ENCODE data around the gene PRKCA.

The PRKCA gene

DNA sequence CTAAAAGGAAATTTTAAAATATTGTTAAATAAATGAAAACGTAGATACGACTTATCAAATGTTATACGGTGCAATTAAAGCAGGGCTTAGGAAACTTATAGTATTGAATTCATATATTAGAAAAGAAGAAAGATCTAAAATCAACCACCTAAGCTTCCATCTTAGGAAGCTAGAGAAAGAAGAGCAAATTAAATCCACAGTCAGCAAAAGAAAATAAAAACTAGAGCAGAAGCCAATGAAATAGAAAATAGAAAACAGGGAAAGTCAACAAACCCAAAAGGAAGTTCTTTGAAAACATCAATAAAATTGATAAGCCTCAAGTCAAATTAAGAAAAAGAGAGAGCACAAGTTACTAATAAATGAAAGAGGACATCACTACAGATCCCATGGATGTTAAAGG is 457.9 kb downstream of the PRKCA start:
- no peak for DNase-seq

DNA sequence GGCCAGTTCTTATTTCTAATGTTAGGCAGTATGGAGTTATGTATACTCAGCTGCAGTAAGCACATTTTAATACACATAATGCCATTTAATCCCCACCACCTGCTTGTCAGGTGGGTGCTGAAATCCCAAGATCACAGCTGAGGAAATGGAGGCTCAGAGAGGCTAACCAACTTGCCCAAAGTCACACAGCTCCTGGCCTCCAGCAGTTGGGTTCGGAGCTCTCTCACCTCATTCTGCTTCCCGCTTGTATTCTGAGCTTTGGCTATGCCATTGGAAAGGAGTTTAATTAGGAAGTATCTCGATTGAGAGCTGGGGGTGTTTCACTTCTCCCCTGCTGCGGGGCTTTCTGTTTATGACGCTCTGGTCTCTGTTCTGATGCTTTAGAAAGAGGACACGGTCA is 459.9 kb downstream of the PRKCA start:
- DNase-seq: no peak

DNA sequence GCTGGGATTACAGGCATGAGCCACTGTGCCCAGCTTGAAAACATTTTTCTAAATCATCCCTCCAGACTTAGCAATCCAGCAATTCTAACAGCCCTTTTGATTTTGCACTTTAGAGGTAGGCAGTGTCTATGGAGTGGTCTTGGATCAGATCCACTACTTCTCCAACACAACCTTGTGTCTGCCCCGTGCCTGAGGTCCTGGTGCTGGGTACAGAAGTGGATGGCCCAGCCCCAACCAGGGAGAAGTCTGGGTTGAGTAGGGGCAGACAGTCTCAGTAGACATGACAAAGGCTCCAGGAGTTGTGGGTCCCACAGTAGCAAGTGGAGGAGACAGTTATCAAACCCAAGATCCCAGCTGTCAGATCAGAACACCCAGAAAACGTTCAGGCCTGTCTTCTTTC is 460.6 kb downstream of the PRKCA start:
- DNase-seq: no peak

DNA sequence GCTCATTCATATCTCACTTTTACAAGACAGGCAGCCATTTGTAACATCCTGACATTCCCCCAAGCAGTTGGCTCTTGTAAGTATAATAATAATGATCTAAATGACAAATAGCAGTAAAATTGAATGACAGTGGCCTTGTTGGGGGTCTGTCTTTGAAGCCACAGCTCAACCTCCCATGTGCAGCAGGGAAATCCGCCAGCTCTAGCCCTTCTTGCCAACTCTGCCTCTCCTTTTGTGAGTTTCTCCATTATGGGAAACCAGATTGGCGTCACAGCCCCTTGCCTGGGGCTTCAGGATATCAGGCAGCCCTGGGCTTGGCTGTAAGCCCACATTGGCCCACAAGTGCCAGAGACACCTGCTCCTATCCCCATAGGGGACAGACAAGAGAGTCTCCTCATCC is 462.1 kb downstream of the PRKCA start:
- no peak for DNase-seq

DNA sequence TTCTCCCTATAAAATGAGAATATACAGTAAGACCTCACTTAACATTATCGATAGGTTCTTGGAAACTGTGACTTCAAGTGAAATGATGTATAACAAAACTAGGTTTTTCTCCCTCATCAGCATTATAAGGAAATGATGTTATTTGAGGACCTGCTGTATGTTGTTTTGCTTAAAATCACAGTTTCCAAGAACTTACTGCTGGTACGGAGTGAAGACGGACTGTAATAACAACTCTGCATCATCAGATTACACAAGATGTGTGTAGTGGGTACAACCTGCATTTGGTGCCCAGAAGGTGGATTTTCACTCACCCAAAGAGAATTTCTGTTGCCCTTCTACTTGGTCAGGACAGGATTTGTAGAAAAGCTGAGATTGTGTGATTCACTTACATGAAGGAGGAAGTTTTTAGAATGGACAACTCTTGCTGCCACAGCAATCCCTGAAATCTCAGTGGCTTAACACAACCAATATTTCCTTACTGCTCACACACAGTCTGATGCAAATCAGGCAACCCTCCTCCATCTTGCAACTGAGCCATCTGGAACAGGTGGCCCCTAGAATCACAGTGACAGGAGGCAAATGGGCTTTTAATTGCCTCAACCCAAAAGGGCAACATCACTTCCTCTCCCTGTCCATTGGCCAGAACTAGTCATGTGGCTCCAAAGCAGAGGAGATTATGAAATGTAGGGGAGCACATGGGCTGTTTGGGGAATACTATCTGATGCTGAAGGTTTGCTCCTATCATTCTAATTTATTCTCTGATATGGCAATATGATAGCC is 464.9 kb downstream of the PRKCA start:
- no peak for DNase-seq

DNA sequence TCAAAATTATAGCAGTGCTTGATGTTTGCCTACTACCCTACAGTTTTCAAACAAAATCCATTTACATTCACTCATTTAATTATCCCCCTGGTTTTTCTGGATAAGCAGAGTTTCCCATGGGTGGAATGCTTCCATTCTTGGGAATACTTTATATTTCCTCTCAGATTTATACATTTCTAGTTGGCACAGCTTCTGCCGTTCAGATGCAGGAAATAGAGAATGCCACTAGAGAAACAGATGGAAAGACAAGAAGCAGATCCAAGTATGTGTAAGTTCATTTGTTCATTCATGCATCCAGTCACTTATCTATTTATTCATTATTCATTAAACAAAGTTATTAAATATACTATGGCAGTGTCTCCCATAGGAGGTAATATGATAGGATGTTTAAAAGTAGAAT is 467.5 kb downstream of the PRKCA start:
- DNase-seq: no peak

DNA sequence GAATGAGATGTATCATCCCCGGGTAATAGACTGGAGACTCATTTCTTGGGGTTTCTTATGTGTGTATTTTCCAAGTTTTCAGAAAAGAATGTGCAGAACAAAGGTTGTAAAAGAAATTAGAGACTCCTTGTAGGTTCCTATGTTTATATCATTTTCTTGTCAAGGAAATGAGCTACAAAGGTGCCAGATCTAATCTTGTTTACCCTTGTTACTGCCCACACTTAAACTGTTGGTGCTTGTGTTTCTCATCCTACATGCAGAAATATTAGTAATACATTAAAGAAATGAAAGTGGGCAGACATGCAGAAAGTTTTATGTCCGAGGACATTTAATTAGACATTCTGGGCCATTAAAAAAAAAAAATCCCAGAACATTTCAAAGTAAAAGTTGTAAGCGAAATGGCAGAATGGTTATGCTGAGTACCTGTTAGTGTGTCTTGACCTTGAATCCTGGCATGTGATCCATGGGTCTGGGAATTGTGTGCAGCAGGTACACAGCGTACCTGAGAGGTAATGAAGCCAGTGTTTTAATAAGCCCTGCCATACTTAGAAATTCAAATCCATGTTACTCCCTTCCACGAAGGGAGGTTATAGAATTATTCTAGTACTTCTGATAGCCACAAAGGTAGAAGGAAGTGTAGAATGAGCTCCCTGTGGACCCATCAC is 469.9 kb downstream of the PRKCA start:
- no peak for DNase-seq

DNA sequence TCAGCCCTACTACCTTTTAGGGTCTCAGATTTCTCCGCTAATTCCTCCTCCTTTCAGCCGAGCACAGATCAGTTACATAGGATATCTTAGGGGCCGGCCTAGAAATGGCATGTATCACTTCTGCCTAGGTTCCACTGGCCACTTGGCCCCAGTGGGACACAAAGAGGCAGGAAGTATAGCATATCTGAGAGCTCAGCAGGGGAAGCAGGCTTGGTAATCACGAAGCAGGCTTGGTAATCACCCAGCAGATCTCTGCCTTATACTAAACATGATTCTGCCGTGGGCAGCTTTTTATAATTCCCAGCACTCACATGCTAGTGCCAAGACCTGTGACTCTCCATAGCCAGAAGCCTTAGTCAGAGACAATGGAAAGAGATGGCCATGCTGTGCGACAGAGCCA is 472.9 kb downstream of the PRKCA start:
- DNase-seq: no peak

DNA sequence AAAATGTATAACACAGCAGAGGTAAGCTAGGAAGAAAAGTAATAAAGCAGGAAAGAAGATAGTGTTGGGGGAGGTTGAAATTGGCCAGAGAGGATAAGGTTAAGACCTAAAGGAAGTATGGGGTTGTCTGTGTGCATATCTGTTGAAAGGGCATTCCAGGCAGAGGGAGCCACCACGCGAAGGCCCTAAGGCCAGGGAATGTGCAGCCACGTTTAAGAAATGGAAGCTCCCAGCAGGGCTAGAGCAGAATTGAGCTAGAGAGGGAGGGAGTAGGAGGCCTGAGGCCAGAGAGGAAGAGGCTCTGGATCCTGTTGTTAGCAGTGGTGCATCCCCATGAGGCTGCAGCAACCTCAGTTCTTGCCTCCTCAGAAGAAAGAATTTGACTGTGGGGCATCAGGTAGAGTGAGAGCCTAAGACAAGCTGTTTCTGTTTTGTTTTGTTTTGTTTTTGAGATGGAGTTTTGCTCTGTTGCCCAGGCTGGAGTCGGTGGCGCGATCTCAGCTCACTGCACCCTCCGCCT is 473.5 kb downstream of the PRKCA start:
- no peak for DNase-seq

DNA sequence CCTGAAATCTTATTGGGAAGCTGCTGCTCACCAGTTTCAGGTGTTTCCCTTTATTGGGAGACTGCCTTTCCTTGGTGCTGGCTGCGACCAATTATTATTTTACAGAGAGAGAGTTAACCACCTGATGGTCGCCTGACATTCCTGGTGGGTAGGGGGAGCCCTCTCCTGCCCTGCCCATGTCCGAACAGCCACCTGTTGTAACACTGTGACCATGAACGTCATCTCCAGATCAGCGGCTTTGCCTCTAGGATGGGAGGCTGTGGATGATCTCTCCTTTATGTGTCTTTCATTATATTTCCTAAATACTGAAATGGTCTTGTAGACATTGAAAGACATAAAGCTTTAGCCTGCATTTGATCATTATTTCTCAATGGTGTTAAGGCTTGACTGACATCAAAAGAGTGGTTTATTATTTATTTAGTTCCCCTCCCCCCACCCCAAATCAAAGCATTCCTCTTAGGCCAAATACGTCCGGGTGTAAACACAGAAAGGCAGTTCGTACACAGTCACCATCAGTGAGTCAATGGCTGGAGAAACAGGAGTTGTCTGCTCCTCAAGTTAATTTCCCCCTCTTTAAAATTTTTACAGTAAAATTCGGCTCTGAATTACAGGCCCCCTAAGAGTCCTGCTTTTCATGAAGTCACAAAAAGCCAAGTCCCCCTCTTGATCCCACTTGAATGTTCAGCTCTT is 474.7 kb downstream of the PRKCA start:
- no peak for DNase-seq

DNA sequence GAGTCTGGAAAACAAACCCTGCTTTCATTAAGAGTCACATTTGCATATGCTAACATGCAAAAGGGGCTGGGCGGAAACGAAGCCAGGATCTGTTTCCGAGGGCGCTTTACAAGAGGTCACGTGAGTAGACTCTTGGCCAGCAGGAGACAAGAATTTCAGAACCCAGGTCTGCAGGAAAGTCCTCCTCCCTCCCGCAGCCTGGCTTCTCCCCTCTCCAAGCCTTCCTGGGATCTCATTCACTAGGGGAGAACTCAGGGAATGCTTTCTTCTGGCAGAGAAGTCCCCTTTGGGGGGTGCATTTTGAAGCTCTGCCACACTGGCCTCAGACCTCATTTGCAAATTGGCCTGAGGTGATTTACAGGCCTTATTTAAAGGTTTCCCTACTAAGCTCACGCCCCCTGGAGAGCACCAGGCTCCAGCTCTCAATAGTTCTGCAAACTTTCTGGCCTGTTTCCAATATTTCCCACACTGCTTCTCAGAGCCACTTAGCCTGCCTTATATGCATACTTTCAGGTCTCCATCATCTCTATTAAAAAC is 475.3 kb downstream of the PRKCA start:
- DNase-seq: peak; percentile 50

DNA sequence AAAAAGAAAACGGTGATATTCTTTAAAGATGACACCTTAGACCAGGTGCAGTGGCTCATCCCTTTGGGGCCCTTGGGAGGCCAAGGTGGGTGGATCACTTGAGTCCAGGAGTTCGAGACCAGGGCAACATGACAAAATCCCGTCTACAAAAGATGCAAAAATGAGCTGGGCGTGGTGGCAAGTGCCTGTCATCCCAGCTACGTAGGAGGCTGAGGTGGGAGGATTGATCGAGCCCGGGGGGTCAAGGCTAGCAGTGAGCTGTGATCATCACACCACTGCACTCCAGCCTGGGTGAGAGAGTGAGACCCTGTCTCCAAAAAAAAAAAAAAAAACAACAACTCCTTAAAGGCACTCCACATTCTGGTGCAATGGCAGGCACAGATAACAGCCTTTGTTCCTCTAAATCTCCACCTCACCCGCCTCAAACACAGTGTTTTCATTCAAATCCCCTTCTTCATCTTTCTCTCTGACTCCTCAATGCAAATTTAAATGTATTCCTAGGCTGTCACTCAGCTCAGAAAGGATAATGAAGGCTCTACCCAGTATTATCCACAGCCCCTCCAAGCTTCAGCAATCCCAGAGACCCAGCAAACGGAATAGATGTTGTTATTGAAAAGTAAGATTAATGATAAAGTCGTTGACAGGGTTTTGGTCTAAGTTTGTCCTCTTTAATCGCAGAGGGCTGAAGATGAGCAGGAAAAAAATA is 476.3 kb downstream of the PRKCA start:
- DNase-seq: no peak

DNA sequence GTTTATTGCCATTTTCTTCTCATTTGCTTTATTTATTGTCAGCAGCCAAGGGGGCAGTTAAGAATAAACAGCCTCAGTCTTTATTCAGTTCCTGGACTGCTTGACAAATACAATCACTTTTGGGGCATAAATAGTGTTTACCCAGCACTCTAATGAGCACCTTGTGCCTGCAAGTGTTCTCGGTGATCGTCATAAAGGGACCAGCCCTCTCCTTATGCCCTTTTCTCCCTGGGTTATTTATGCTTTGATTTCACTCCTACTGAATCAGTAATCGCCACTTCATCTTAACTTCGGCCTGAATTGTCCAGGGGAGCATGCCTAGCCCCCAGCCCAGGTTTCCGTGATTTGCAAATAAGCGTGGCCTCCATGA is 476.8 kb downstream of the PRKCA start:
- no peak for DNase-seq

DNA sequence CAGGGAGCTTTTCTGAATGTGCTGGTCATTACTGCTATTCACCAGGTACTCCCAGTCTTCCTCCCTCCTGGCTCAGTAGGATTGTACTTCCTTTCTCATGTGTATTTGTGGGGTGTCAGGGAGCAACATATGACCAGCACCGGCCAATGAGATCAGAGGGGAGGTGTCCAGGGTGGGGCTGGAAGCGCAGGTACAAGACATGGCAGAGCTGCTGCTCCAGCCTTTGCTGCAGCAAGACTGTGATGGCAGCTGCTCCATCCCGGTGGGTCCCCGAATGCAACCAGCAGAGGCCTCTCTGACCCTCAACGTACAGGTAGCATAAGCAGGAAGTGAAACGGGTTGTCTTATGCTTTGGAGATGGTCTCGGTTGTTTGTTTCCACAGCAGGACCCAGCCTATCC is 478.7 kb downstream of the PRKCA start:
- DNase-seq: no peak

DNA sequence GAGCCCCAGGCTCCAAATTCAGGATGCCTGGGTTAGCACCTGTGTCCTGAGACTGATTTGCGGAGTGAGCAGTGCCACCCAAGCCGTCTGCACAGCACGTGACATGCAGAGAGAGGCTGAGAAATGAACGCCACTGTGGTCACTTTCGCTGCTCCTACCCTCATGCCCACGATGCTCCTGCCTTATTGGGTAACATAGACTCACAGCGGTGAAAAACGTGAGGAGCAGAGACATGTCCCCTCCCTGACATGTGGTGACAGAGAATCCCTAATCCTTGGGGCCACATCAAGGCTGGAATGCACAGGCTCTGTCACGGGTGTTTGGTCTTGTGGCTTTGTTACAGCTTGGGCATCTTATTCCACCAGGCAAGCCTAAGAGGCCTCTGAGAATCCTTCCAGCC is 480.4 kb downstream of the PRKCA start:
- DNase-seq: no peak

DNA sequence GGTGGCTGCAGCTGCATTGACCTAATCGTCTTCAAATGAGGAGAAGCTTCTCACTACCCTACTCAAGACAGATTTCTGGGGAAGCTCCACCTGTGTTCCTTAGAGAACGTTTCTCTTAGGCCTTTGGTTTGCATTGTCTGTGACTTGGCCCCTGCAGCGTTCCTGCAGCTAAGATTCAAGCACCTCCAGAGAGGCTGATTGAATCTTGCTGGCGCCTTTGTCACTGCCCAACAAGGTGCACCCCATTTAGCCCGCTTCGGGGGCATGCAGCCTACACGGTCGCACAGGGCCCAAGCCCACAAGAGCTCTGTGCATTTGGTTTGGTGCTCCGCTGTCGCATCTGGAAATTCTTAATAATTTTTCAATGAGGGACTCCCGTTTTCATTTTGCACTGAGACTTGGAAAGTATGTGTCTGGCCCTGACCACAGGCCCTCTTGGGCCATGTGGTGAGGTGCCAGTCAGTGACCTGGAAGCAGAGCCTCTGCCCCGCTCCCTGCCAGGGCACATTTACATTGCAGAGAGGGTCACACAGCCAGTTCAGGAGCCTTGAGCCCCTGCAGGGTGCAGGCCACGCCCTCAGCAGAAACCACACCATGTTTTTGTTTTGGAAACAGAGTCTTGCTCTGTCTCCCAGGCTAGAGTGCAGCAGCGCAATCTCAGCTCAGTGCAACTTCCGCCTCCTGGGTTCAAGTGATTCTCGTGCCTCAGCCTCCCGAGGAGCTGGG is 481.4 kb downstream of the PRKCA start:
- no peak for DNase-seq

DNA sequence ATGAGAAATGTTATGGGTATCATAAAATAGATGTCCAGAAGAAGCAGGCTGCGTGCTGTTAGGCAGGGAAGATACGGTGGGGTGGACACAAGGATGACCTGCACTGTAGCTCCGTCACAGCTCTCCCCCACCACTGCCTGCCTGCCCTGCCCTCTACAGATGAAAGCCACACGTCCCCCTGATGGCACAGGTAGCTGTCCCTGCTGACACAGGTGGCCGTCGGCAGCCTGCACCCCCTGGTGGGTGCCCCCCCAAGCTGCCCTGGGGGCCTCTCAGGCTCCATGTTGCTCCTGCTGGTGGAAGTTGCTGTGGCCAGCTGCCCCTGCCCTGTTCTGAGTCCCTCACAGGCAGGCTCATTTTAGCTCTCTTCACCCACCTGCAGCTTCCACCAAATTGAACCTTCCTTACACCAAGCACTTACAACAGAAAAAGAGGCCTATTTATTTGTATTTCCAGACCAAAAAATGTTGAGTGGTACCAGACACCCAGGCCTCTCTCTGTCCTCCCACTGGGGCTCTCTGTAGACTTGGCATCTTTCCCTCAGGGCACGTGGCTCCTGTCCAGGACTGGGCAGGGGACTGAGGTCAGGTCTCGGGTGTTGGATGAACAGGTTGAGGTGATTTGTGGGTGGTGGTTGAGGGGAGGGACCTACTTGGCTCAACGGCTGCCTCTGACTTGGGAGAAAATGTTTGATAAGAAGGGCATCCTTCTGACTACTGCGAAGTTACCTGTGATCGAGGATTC is 482.4 kb downstream of the PRKCA start:
- DNase-seq: no peak

DNA sequence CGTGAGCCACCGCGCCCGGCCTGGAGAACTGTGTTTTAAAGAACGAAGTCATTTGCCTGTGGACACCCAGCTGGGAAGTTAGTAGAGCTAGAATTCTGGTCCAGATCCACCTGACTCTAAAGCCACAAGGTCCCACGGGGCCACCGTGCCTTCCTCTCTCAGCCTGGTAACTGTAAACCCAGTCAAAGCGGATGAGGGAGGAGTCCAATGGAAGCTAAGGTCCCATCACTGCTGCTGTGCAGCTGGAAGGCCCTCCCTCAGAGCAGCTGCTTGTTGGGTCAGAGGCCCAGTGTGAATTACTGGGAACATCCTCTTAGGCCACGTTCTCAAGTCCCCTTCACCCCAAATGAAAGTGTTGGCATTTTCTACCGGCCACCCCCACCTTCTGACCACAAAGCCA is 483.7 kb downstream of the PRKCA start:
- DNase-seq: no peak

DNA sequence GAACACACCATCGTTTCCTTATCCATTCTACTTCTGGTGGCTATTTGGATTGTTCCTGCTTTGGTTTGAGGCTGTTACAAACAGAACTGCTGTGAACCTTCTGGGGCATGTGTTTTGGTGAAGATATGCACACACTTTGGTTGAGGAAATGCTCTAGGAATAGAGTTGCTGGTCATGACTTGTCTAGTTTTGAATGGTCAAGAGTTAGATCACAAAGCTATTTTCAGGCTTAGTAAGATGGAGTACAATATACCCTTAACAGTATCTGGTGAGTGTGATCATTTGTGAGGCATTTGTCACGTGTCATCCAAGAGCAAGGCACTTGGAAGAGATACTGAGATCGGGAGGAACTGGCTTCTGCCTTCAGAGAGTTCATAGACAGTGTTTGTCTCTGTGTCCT is 485.5 kb downstream of the PRKCA start:
- no peak for DNase-seq

DNA sequence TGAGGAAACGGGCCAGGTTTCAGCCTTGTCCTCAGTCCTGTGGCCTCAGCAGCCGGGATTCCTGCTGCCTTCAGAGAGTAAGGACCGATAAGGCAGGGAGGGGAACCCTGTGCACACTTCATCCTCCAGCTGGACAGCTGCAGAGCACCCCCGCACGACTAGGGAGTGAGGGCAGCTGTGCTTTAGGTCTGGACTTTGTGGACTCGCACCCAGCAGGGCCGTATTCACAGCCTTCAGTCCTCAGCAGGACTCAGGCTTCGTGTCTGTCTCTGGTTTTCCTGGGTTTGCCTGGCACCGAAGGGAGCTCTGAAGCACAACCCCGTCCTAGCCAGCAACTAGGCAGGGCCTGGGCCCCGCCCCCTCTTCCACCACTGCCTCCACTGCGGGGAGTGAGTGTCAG is 486.7 kb downstream of the PRKCA start:
- DNase-seq: no peak

DNA sequence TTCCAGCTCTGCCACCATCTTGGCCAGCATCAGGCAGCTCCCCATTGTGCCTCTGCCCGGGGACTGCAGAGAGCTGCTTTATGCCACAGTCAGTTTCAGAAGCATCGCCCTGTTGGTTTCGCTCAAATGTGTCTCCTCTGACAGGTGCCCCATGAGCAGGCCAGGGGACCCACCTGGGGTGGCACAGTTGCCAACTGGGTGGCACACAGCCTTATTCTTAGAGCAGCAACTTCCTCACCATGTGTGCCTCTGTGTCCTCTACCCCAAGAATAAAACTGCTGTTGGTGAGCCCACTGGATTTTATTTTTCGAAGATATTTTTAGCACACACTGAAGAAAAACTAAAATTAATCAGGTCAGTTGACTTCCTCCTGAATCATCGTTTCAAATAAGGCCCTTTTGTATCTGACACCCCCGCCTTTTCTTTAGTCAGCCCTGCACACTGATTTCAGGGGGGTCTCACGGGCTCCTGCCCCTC is 487.6 kb downstream of the PRKCA start:
- no peak for DNase-seq
